Lower lobe of right lung (tissue), 2 donors: Measurements from ENCODE around the gene CCDC85C. TPM values are rescaled to one million over a fixed set of nuclear protein-coding genes. Genes with fewer than 3 reads are reported as not detected.

Source experiments
- ATAC-seq, 2 donors: fragments of 200-7000 bp; cut with Tn5 transposase; one replicate each; pipeline ENCODE4 v1.9.1; 2020 to 2022; ENCODE audit warnings: mild to moderate bottlenecking in 2 of 2, moderate library complexity in 2 of 2
- DNase-seq: peaks from one replicate; pipeline ENCODE4 v3.0.0-alpha.2; 2020
- H3K27ac ChIP-seq: fragments of 200-600 bp; one replicate; pipeline ENCODE4 v1.8.0; 2022
- H3K27me3 ChIP-seq: fragments of 200-600 bp; one replicate; pipeline ENCODE4 v1.8.0; 2022; ENCODE audit warnings: low read depth
- H3K36me3 ChIP-seq: fragments of 200-600 bp; one replicate; pipeline ENCODE4 v1.8.0; 2022; ENCODE audit warnings: mild to moderate bottlenecking
- H3K4me1 ChIP-seq: fragments of 200-600 bp; one replicate; pipeline ENCODE4 v1.8.0; 2022
- H3K4me3 ChIP-seq: fragments of 200-600 bp; one replicate; pipeline ENCODE4 v1.8.0; 2022; ENCODE audit warnings: mild to moderate bottlenecking
- H3K9me3 ChIP-seq: fragments of 200-600 bp; one replicate; pipeline ENCODE4 v1.8.0; 2022
- intact Hi-C: fragments of 100-400 bp; cut with DNase I; formaldehyde crosslinking; loops from one replicate; pipeline ENCODE4 v1.11.0; 2022
- total RNA-seq: library from RNA; stranded (reverse); fragmentation: NEBNext Ultra II Directional; extraction: Animal tissue kit (Norgen Biotek cat#: 25700); gene quantifications from one replicate; pipeline ENCODE4 v1.2.1, GENCODE V29; 2021
- TF ChIP-seq, protein P1 (sequence below): fragments of 200-600 bp; IDR thresholded peaks from one replicate; pipeline ENCODE4 v1.8.0; 2022; ENCODE audit warnings: antibody characterized with exemption, mild to moderate bottlenecking
- donor health status: DM: no; HTN: yes; CAD: no; lungs with severe emphysema.

Gene CCDC85C
- total RNA-seq, 1 donor from 2014 or later = 15.3 TPM

DNA sequence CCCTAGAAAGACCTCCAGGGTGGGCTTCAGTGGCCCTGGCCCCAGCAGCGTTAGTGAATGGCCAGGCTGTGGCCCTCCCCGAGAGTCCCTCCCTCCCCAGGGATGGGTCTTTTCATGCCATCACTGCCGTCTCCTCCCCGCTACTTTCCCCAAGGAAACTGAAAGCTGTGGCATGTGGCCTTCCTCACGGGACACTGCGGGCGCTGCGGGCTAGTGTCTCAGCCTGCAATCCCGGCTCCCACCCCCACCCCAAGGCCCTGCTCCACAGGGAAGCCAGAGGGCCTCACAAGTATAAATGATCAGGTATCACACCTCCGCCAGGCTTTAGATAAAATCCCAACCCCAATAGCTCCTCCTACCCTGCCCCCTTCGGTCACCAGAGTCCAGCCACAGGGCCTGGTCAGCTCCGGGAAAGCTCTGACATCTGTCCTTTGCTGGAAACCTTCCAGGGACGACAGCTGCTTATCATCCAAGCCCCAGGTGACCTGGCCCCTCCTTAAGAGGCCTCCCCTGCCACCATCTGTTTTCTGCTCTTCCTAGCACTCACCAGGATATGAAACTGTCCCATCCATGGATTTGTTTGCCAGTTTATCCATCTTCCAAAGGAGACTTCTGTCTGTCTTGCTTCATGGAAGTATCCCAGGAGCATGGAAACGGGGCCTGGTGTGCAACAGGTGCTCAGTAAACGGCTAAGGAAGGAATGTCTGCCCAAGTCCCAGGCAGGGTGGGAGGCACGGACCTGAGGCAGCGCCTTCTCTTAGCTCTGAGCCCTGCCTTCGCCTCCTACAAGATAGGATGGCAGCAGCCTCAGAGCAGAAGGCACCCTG is 31.6 kb downstream of the CCDC85C start:
- no peak for ATAC-seq
- Histone ChIP-seq H3K27ac (peak overlapping the region; percentile 36), H3K36me3 (no peaks in the 10 kb centered on the region), H3K9me3 (no peaks in the 10 kb centered on the region), H3K4me1 (peaks cover 82% of the 10 kb centered on the region), H3K4me3 (no peak overlapping the region), H3K27me3 (no peaks in the 10 kb centered on the region)
- TF ChIP-seq, protein P1, sequence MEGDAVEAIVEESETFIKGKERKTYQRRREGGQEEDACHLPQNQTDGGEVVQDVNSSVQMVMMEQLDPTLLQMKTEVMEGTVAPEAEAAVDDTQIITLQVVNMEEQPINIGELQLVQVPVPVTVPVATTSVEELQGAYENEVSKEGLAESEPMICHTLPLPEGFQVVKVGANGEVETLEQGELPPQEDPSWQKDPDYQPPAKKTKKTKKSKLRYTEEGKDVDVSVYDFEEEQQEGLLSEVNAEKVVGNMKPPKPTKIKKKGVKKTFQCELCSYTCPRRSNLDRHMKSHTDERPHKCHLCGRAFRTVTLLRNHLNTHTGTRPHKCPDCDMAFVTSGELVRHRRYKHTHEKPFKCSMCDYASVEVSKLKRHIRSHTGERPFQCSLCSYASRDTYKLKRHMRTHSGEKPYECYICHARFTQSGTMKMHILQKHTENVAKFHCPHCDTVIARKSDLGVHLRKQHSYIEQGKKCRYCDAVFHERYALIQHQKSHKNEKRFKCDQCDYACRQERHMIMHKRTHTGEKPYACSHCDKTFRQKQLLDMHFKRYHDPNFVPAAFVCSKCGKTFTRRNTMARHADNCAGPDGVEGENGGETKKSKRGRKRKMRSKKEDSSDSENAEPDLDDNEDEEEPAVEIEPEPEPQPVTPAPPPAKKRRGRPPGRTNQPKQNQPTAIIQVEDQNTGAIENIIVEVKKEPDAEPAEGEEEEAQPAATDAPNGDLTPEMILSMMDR = no peak
- DNase-seq = no peak
- intact Hi-C loops = no loop called here

DNA sequence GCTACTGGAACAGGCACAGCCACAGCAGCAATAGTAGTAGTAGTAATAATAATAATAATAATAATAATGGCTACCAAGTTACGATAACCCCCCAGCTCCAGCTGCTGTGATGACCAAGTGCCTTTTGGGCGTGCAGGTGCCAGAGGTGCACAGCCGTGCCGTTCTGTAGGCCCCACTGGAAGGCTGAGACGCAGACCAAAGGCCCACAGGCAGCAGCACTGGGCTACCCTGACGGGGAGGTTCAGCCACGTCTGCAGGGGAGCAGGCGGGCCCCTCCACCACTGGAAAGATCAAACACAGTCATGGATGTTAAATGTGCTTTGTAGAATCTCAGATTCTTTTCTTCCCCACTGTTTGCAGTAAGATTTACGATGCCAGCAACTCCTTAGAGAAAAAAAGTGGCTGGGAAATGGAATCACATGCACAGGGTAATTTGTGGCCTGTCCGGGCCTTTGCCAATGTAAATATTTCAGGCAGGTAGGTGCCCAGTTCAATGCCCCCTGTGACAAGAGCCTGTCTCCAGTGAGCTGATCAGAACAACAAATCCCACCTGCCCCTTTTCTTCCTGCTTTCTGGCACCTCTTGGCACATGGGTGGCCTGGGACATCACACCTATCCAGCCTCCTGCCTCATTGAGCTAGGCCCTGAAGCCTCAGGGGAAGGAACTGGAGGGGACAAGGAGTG is 32.6 kb downstream of the CCDC85C start:
- Histone ChIP-seq H3K9me3 (no peaks in the 10 kb centered on the region), H3K4me3 (no peak overlapping the region), H3K36me3 (no peaks in the 10 kb centered on the region), H3K27me3 (no peaks in the 10 kb centered on the region), H3K4me1 (peaks cover 80% of the 10 kb centered on the region), H3K27ac (peak overlapping the region; percentile 36)
- ATAC-seq = no peak
- no peak for DNase-seq
- TF ChIP-seq, protein P1 = no peak
- intact Hi-C loops = no loop called here

DNA sequence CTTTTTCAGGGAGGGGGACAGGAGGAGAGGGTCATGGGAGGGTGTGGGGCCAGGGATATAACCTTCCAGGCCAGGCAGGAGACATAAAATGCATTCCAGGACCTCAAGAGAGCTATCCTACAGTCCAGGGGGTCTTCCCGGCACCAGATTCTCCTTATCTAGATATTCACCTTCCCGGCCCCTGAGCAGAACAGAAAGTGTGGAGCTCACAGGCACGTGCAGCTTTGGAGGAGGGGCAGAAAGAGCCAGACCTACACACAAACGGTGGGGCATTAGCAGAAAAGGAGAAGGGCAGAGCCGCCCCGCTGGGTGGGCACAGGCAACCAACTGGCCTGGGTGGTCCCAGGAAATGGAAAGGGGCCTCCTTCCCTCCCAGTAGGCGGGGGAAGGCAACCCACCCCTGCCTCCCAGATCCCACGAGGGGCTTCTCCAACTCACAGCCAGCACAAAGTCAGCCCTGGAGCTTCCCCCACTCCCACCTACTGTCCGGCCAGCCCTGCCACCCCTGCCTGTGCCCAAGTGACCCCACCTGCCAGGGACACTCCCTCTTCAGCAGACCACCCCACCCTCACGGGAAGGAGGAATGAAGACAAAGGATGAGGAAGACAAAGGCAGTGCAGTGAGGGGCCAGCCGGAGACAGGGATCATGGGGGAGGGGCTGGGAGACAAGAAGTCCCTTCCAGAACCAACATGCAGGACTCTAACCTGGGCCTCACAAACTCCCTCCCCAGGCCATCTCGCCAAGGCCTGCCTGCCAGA is 33.3 kb downstream of the CCDC85C start:
- Histone ChIP-seq H3K4me3 (no peak overlapping the region), H3K9me3 (no peaks in the 10 kb centered on the region), H3K4me1 (peaks cover 80% of the 10 kb centered on the region), H3K36me3 (no peaks in the 10 kb centered on the region), H3K27me3 (no peaks in the 10 kb centered on the region), H3K27ac (no peak overlapping the region)
- no peak for ATAC-seq
- intact Hi-C loops = no loop called here
- no peak for DNase-seq
- TF ChIP-seq, protein P1 = no peak

DNA sequence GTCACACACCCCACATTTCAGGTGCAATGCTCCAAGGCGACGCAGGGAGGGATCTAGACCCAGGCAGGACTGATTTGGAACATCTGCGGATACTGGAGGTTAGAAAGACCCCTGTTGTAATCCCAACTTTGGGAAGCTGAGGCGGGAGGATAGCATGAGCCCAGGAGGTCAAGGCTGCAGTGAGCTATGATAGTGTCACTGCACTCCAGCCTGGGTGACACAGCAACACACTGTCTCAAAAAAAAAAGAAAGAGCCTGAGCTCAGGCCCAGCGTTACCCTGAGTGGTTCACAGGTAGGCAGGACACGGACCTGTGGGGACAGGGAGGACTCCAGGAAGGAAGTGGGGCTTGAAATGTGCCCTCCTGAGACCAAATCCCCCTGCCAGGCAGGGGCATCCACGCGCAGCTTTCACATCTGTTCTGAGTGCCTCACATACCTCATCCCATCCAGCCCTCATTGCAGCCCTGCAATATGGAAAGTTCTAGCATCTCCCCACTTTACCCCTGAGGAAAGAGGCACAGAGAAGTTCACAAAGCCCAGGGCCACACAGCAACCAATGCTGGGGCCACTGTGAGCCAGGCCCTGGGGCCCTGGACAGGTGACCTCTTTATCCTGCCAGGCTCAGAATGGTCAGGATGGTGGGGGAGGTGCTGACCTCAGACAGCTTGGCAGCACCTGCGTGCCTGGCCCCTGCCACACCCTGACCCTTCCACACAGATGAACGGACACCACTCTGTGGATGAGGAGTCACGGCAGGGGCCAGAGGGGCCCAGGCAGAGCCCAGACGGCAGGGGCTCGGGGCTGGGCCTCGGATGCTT is 34.1 kb downstream of the CCDC85C start:
- H3K4me3 ChIP-seq = no peak overlapping the region
- H3K4me1 ChIP-seq = peaks cover 80% of the 10 kb centered on the region
- intact Hi-C loops = no loop called here
- no peaks in the 10 kb centered on the region for H3K27me3 ChIP-seq
- ATAC-seq (no peak), DNase-seq (no peak)
- H3K9me3 ChIP-seq = no peaks in the 10 kb centered on the region
- TF ChIP-seq, protein P1 = no peak
- H3K36me3 ChIP-seq = no peaks in the 10 kb centered on the region
- H3K27ac ChIP-seq = no peak overlapping the region
